Measurements from ENCODE around the gene NPIPA5. TPM values are rescaled to one million over a fixed set of nuclear protein-coding genes. Genes with fewer than 3 reads are reported as not detected.
"Not testable (repeated sequence)": the region's sequence is repeated elsewhere in the genome, so short reads cannot be mapped to it uniquely, and the experiment has no call there.

NPIPA5 gene
- total RNA-seq, 1 donor from 2014 or later = 1.1 TPM

- no peak for TF ChIP-seq CTCF (conservative IDR thresholded peaks at IDR 0.05; ENCODE audit: low read depth, low read length)
- no peak overlapping the region for H3K4me3 ChIP-seq (ENCODE audit: low read depth, low read length)
- DNase-seq (ENCODE audit: low read depth) = no peak
Measured at GRCh38 chr16:15398618-15399316, 20.7 kb upstream of the NPIPA5 start.

- H3K4me3 ChIP-seq (ENCODE audit: low read depth, low read length) = no peak overlapping the region
- TF ChIP-seq CTCF (conservative IDR thresholded peaks at IDR 0.05; ENCODE audit: low read depth, low read length) = no peak
- no peak for DNase-seq (ENCODE audit: low read depth)
Measured at GRCh38 chr16:15396948-15397594, 19.0 kb upstream of the NPIPA5 start.

GRCh38 chr16:15396509-15396829, 18.4 kb upstream of the NPIPA5 start:
- not testable (repeated sequence) for H3K4me3 ChIP-seq (ENCODE audit: low read depth, low read length); DNase-seq (ENCODE audit: low read depth)

GRCh38 chr16:15395631-15396508, 17.8 kb upstream of the NPIPA5 start, which contains the start of gene MPV17L:
MPV17L (plus strand) TSS chr16:15395754; CDS start chr16:15395898, 144 bp downstream.
- peak within 1 kb of the TSS; percentile 48 for H3K4me3 ChIP-seq (ENCODE audit: low read depth, low read length)
- not testable (repeated sequence) for DNase-seq (ENCODE audit: low read depth)

GRCh38 chr16:15393025-15393424, 14.9 kb upstream of the NPIPA5 start:
- DNase-seq (ENCODE audit: low read depth); H3K4me3 ChIP-seq (ENCODE audit: low read depth, low read length): not testable (repeated sequence)

GRCh38 chr16:15389916-15390315, 11.8 kb upstream of the NPIPA5 start:
- DNase-seq (ENCODE audit: low read depth); H3K4me3 ChIP-seq (ENCODE audit: low read depth, low read length): not testable (repeated sequence)

- DNase-seq (ENCODE audit: low read depth); H3K4me3 ChIP-seq (ENCODE audit: low read depth, low read length): not testable (repeated sequence)
Measured at GRCh38 chr16:15388060-15388459, 10.0 kb upstream of the NPIPA5 start.

GRCh38 chr16:15382810-15383209, 4.7 kb upstream of the NPIPA5 start:
- H3K4me3 ChIP-seq (ENCODE audit: low read depth, low read length); DNase-seq (ENCODE audit: low read depth): not testable (repeated sequence)

- H3K4me3 ChIP-seq (ENCODE audit: low read depth, low read length); DNase-seq (ENCODE audit: low read depth): not testable (repeated sequence)
Measured at GRCh38 chr16:15357495-15357894, 20.6 kb downstream of the NPIPA5 start.

GRCh38 chr16:15354846-15355245, 23.2 kb downstream of the NPIPA5 start:
- not testable (repeated sequence) for H3K4me3 ChIP-seq (ENCODE audit: low read depth, low read length); DNase-seq (ENCODE audit: low read depth)

GRCh38 chr16:15352852-15353251, 25.2 kb downstream of the NPIPA5 start:
- not testable (repeated sequence) for DNase-seq (ENCODE audit: low read depth); H3K4me3 ChIP-seq (ENCODE audit: low read depth, low read length)

GRCh38 chr16:15351745-15352144, 26.3 kb downstream of the NPIPA5 start:
- not testable (repeated sequence) for DNase-seq (ENCODE audit: low read depth); H3K4me3 ChIP-seq (ENCODE audit: low read depth, low read length)

- DNase-seq (ENCODE audit: low read depth); H3K4me3 ChIP-seq (ENCODE audit: low read depth, low read length): not testable (repeated sequence)
Measured at GRCh38 chr16:15351251-15351650, 26.8 kb downstream of the NPIPA5 start.

- not testable (repeated sequence) for DNase-seq (ENCODE audit: low read depth); H3K4me3 ChIP-seq (ENCODE audit: low read depth, low read length)
Measured at GRCh38 chr16:15348721-15349120, 29.4 kb downstream of the NPIPA5 start.

GRCh38 chr16:15342337-15342736, 35.8 kb downstream of the NPIPA5 start:
- H3K4me3 ChIP-seq (ENCODE audit: low read depth, low read length); DNase-seq (ENCODE audit: low read depth): not testable (repeated sequence)

- not testable (repeated sequence) for H3K4me3 ChIP-seq (ENCODE audit: low read depth, low read length); DNase-seq (ENCODE audit: low read depth)
Measured at GRCh38 chr16:15338986-15339385, 39.1 kb downstream of the NPIPA5 start.
